Amygdala (tissue), 56 donors: ENCODE measurements around the gene FGF14.

Source experiments
- DNase-seq, 56 donors: peaks; one replicate each; lab custom pipeline; 2025; lab: John Stamatoyannopoulos, UW

FGF14 gene

GRCh38 chr13:102198418-102199311 lies 203.2 kb downstream of the FGF14 start:
- no peak for DNase-seq

DNA sequence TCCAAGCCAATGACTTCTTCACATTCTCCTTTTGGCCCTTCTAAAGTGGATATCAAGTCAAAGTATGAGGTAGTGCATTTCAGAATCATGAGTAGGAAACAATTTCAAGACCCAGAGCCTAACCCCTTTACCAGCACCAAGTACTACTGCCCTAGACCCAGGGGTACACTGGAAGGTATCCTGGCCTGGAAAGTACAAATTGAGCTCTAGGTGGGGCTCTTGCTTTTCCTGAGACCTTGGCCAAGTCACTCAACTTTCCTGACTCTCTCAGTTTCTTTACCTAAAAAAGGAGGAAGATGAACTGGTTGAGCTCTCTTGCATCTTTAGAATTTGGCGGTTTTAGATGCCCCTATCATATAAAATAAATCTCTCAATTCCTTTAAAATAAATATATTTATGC lies 204.7 kb downstream of the FGF14 start:
- no peak for DNase-seq

DNA sequence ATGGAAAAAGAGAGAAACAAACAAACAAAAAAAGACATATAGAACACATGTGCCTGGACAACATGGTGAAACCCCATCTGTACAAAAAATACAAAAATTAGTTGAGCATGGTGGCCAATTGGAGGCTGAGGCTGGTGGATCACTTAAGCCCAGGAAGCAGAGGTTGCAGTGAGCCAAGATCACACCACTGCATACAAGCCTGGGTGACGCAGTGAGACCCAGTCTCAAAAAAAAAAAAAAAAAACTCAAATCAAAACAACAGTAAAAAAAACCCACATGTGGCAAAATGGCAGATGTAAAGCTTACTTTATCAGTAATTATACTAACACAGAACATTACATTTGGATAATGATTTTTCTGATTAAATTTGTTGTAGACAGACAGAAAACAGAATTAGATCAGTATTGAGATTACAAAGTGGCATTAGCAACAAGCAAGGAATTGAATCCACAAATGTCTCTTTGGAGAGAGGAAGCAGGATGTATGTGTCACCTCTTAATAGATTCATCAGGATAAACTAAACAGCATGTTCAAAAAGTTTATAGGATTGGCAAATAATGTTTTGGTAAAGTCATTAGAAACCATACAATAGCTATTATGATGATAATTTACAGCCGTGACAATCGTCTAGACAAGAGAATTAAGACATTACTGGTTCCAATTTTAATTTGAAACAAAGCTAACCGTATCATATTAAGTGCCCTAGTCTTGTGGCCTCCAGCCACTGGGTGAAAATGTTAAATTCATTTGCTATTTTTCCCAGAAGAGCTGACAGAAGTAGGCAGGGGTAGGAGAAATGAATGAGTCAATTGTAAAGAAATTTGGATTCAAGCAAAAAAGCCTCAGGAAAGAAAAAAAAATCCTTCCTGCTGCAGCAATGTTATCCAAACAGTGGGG lies 206.0 kb downstream of the FGF14 start:
- no peak for DNase-seq

GRCh38 chr13:102192858-102193257 lies 209.0 kb downstream of the FGF14 start:
- no peak for DNase-seq

GRCh38 chr13:102191951-102192502 lies 209.8 kb downstream of the FGF14 start:
- no peak for DNase-seq

GRCh38 chr13:102190930-102191329 lies 210.9 kb downstream of the FGF14 start:
- no peak for DNase-seq

GRCh38 chr13:102187313-102187712 lies 214.5 kb downstream of the FGF14 start:
- DNase-seq: no peak

- no peak for DNase-seq
Observed at GRCh38 chr13:102185375-102185984, 216.4 kb downstream of the FGF14 start.

DNA sequence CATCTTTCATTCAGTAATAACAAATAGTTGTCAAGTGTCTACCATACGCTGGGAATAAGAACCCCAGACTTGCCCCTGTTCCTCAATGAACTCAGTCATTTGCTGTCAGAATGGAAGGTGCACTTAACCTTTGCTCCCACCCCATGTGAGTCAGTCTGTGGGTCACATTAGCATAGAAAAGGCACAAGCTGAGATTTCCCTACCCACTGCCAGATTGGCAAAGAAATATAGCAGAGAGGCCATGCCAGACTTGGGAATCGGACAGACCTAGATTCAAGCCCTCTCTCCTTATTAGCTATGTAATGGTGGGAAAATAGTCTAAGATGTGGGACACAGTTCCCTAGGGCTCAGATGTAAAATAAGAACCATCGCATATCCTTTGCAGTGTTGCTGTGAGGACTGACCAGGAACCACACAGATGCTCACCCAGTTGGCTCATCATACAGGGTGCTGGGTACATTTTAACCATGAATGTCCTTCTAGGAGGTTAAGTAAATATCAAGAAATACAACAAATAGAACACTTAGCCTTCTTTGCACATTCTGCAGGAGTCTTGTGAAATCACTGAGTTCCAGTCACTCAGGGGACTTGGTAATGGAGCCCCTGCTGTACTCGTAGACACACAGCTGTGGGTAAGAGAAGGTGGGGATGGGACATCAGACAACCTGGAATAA lies 218.2 kb downstream of the FGF14 start:
- no peak for DNase-seq

DNA sequence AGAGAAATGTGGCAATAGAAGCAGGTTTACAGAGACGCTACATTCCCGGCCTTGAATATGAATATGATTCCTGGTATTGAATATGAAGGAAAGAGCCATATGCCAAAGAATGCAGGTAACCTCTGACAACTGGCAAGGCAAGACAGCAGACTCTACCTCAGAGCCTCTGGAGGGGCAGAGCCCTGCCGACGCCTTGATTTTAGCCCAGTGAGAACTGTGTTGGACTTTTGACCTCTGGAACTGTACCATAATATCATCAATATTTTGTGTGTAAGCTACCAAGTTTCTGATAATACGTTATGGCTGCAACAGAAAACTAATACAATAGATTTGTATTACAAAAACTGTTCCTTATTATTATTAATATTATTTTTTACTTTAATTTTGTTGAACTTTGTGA lies 219.7 kb downstream of the FGF14 start:
- no peak for DNase-seq

DNA sequence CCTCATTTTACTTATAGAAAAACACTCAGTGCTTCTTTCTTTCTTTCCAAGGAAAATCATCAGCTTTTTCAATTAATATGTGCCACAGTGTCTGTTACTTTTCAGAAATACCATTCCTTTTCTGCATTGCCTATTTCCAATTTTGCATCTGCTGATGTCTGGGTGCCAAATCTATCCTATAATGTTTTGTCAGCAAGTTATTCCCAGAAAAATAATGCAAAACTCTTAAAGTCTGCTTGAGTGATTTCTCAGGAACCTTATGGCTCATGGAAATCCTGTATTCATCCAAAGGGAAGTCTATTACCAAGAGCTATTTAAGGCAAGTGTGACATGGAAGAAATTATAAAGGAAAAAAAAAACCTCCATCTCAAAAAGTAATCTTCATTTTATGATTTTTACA lies 224.4 kb downstream of the FGF14 start:
- DNase-seq: no peak

DNA sequence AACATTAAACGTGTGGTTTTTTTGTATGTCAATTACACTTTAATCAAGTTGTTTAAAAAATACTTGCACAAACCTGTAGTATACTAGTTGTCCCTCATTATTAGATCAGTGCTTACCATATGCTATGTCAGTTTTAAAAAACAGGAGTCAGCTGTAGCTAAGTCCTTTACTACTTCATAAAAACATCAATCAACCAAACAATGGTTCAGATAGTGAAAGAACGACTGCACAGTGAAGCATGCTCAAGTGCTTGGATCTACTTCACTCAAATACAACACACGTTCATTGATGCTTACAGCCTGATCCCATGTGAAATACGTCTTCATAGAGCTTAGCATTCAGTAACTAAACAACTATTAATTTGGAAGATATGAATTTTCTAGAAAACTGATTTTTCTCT lies 225.0 kb downstream of the FGF14 start:
- DNase-seq: no peak

- no peak for DNase-seq
Observed at GRCh38 chr13:102172406-102172805, 229.4 kb downstream of the FGF14 start.

DNA sequence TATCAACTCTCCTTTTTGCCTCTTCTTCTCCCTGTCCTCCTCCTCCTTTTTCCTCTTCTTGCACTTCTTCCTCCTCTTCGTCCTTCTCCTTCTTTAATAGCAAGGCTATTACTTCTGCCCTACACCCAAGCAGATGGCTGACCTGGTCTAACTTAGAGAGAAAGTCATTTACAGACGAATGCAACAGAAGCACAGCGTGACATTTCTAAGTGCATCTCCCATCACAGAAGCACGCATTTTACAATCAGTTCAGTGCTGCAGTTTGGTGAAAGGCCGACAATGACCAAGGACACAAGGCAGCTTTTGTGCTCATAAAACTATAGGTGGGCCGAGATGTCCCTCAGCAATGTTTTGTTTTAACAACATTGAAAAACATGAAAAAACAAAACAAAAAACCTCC lies 231.5 kb downstream of the FGF14 start:
- no peak for DNase-seq

GRCh38 chr13:102169471-102170015 lies 232.3 kb downstream of the FGF14 start:
- no peak for DNase-seq

- DNase-seq: peak in 1 of 56 donors; percentile 5
Observed at GRCh38 chr13:102152790-102153189, 249.1 kb downstream of the FGF14 start.

DNA sequence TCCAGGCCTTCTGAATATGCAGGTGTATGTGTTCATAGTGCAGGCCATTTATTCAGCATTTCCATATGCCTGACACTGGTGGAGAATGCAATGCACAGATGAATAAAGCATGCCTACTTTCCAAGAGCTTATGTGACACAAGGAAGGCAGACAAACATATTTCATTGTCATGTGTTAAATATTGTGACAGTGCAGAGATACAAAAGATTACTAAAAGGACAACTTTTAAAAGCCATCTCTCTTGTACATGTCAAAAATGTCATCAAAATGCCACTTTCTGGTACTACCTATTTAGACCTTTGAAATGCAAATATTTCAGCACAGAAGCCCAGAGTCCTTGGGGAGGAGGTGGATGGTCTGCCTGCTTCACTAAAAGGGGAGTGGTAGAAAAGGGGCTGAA lies 254.5 kb downstream of the FGF14 start:
- DNase-seq: no peak

DNA sequence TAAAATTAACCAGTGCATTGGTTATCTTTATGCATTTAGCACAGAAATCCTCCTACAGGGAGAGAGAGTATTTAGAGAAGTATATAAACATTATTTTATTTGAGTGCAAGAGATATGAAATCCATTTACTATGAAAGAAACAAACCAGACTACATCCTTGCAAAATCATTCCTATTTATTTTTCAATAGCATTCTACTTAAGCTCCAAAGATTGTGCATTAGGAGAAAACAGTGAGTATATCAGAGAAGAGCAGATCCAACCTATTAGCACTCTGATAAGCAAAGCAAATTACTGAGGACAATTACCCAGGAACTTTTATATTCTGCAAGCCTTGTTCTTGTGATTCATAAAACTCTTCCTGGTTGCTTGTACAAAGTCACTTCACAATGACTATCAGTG lies 256.1 kb downstream of the FGF14 start:
- no peak for DNase-seq

DNA sequence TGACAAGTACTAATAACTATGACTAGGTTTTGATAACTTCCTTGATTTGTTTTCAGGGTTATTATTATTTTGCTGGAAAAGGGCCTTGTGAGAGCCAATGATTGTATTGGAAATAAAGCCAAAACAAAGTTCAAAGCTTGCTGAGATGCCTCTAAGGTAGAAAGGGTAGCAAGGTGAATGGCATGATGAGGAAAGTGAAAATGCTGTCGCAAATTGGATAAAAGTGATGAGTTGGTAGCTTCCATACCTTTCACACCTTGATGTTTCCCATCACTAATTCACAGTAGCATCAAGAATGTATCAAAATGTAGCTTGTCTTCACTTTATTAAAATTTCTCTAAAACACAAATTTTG lies 259.4 kb downstream of the FGF14 start:
- DNase-seq: no peak
